NCI-H1417 (cell line): ENCODE measurements around the gene RHBDD1.

Experiments
- DNase-seq, 3 experiments: peaks; one replicate each; lab custom pipeline; 2025; lab: John Stamatoyannopoulos, UW

Gene RHBDD1

DNA sequence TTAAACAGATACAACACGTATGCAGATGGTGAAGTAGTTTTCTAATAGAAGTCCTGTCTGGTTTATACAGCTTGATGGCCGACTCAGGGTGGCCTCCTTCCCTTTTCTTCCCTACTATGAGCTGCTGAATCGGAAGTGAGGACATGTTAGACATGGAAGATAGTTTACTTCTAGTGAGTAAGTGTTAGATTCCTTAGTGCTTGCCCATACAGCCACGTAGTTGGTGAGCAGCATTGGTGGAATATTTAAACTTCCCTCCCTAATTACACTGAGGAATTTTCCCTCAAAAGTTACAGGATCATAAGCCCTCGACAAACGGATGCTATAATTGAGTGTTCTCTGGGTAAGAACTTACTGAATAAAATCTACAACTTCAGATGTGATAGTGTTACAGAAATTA, 52.1 kb downstream of the RHBDD1 start:
- DNase-seq, result no peak

DNA sequence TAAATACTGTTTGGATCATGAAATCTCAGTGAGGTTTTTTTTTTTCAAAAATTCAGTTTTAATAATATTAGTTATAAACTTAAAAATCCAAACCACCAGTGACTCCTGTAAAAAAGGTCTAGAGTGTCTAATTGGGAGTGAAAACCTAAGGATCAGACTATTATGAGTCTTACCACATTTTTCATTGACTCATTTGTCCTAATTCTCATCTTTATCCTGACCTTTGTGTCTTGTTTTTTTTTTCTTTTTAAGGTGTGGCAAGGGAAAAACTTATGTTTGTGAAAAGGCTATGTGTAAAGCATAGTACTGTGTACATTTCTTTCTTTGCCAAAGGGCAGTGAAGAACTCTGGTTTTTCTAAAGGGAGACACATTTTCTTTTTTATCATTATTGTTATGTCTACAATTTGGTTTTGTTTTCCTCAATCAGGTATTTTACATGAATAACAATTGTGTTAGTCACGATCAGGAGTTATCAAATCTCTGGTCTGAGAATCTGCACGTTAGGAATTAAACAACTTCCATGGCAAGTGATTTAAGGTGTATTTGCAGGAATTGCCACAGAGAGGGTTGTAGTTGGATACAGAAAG, 52.6 kb downstream of the RHBDD1 start:
- DNase-seq, result no peak

DNA sequence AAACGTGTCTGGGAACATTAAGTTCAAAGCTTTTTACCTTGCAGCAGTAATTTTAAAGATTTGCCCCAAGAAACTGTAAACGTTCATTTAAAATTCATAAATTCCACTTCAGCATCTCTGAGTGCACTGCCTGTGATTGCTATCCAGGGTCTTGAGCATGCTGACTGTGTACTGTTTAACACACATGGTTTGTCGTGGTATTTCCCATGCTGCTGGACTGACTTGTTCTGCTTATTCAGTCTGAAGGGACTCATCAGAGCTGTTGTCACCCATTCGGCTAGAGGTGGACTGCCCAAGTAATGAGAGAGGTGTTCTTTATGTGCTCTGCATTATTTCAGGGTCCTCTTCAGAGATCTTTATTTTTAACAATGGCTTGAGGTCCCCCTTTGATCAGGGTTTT, 53.1 kb downstream of the RHBDD1 start:
- DNase-seq, result no peak

DNA sequence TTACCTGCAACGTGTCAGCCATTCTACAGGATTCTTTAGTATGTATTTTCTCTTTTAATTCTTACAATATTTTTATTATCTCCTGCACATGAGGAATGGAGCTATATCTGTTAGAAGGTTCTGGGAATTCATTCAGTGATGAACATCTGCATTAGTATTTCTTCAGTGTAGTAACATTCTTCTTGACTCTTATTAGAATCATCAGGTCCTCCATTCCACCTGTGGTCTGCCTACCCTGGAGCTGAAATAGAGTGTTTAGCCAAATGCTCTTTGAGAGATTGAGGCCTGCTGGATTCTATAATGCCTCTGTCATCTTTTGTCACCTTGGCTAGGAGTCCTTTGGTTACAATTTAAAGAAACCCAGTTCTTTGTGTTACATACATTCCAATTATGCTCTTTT, 54.4 kb downstream of the RHBDD1 start:
- no peak for DNase-seq

DNA sequence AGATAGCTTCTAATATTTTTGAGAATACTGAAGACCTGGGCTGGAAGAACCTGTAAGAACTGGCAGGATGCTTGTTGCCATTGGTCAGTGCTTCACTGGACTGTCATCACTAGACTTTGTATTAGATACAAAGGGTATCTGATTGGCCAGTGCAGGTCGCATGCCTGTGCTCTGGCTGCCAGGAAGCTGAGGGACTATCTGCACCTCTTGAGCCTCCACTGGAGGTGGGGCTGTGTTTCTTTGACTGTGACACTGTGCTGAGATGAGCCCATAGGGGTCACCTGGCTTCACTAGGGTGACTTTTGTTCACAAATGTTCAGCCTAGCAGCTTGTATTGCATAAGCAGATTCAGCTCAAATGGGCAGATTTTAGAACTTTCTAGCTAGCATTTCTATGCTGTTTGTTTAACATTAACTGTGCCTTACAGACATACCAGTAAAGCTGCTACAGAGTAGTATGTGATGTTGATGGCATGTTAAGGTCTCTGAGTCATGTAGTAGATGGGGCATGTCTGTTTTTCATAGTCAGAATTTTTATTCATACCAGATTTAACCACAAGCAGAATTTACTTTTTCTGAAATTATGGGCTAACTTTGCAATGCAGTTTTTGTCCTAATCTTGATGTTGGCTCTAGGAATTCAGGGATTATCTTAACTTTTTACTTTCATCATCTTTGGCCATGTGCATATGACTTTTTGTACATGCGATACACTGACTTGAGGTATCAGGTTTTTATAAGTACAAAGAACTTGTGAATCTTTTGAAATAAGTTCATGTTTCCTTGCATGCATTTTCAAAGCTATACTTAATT, 56.1 kb downstream of the RHBDD1 start:
- no peak for DNase-seq

DNA sequence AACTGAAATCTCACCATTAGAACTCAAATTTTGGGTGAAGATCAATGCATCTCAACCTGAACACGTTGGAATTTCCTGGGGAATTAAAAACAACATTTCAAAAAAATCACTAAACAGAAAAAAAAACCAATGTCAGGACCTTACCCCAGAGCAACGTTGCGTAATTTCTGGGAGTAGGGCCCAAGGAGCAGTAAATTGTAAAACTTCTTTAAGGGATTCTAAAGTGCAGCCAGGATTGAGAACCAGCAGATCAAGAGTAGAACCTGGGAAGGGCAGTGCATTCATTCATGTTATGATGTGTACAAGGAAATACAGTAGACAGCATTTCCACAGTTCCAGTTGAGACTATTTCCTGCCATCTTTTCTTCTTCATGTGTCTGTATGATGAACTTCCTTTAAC, 56.9 kb downstream of the RHBDD1 start:
- DNase-seq, result no peak

DNA sequence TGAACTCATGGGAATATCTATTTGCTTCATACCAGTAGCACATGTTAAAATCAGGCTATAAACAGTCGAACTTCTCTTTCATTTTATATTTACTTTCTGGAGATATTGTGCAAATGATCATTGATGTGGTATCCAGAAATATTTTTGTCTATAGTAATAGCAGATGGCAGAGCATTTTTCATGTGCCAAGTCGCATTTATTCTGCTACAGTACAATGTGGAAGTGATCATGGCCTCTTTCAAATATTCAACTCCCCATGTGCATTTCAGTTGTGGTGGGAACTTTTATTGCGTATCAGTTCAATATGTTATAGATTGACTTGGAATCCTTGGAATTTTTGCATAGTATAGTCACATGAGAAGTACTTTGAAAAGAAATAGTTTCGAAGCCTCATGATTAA, 57.4 kb downstream of the RHBDD1 start:
- DNase-seq, result no peak

DNA sequence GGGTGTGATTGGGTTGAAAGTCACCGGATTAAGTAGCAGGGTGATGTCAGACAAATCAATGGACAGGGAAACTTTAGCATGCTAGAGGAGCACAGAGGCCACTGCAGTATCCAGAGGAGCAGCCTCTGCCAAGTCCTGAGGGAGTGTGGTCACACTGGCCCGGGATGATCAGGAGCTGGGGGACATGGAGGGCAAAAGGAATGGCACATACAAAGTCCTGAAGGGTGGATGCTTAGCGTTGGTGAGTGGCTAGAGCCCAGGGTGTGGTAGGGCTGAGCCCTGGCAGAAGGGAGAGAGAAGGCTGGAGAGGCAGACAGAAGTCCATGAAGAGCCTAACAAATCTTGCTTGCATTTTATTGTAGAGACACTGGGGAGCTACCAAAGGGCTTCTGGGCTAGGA, 58.9 kb downstream of the RHBDD1 start:
- DNase-seq, result no peak

DNA sequence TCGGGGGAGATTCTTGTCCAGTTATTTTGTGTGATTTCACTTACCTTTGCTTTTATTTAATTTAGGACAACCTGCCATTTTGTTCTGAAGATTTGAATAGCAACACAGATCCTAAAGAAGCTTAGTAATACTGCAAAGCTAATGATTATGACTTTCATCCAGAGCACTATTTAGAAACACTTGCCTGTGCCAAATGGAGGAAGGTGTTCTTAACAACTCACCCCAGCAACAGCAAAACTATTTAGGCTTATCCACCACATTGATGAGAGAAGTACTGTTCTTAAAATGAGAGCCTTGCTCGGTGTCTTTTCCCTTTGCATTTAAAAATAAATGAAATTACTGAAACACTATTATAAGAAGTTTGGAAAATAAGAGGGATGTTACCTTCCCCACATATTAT, 59.7 kb downstream of the RHBDD1 start:
- no peak for DNase-seq

DNA sequence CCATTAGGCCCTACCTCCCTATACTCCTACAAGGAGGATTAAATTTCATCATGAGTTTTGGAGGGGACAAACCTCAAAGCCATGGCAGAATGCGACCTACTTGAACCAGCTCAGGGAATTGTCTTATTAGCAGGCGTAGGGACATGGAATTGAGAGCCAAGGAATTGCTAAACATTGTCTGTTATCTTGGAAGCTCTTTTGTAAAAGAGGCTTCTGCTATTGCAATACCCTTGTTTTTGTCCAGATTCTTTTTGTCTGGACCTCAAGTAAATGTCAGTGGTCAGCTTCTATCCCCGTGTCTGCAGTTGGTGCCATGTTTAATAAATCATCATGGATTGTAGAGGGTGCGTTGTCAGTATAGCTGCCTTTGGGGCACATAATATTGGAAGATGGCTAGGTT, 62.3 kb downstream of the RHBDD1 start:
- no peak for DNase-seq

DNA sequence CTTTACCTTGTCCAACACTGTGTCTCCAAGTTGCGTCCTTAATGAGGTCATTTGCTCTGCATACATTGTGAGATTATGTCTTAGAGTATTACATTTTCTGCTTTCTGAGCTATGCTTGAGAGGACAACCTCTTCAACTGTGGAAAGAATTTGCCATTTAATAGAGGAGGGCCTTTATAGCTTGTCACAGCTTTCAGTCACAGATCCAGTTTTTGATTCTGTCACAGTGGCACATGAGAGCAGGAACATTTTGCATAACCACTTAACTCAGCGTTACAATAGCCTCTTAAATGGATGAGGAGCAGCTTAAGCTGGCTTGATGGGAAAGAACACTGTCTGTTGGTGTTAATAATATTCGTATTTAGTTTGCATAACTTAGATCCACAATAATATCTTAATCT, 63.0 kb downstream of the RHBDD1 start:
- peak in 2 of 3 experiments; percentile 50 to 58 for DNase-seq

DNA sequence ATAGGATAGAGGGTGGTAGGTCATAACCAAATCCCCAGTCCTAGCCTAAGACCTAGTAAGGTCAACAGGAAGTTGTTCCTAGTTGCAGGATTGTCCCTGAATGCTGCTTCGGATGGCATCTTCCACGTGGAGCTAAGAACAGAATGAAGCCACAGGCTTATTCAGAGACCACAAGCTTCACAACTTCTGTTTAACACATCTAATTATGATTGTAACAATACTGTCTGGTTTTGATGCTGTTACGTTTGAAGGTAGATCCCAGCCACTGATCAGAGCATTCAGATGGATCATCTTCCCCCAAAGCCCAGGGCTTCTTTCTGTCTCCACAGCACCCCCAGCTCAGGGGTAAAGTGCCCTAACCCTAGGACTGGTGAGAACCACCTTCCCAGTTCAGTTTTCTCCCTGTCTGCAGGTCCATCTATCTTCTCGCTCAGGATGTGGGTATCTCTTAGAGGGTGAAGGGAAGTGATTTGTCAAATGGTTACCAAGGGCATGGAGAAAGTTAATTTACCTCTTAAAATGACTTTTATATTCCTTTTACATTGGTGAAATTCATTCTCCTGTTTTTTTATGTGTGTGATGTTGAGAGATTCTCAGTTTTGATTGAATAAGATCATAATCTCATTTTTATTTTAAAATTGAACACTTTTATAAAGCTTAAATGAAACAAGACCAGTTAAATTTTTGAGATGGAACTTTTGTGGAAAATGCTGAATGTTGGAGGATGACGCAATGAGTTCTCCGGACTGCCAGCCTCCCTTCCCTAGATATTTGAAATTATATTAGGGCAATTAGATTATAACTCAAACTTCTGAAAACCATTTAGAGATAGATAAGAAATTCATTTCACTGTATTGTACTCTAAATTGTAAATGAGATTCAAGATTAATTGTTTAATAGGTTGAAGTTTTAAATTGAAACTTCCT, 66.5 kb downstream of the RHBDD1 start:
- no peak for DNase-seq

DNA sequence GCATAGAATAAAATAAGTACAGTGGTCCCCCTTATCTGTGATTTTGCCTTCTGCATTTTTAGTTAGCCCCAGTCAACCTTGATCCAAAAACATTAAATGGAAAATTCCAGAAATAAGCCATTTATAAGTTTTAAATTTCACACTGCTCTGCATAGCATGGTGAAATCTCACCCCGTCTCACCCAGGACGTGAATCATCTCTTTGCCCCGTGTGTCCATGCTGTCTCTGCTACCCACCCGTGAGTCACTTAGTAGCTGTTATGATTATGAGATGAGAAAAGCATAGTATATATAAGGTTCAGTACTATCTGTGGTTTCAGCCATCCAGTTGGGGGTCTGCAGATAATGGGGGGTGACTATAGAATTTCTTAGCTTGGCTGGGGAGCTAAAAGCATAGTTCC, 67.3 kb downstream of the RHBDD1 start:
- no peak for DNase-seq

DNA sequence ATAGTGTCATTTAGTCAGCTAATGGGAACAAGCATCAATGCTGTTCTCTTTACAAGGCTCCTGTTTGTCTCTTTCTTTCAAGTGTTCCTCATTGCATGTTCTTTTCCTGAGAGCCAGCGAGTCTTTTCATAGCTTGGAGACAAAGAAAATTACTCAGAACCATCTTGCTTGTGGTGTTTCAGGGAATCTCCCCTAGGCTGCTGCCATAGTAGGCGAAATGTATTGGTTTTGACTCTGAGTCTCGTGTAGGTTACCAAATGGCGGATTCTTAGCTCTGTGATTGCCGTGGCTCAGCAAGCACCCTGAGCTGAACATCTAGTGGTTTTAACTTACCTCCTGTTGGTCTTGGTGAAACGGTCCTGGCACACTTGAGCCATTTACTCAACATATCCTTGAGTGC, 68.7 kb downstream of the RHBDD1 start:
- no peak for DNase-seq

DNA sequence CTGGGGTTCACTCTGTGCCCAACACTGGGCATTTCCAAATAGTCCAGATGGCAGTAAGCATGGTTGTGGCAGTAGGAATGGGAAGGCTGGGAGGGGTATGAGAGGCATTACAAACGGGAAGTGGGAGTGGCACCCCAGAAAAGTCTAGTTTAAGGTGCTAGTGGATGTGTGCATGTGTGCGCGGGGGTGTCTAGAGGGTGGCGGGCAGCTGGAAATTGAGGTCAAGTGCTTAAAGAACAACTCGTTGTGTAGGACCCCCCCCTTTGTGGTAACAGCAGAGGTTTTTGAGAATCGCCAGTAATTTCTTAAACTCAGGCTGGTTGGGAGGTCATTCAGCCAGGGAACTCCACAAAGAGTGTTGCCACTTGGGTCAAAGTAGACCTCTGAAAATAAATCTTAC, 69.9 kb downstream of the RHBDD1 start:
- DNase-seq, result no peak

DNA sequence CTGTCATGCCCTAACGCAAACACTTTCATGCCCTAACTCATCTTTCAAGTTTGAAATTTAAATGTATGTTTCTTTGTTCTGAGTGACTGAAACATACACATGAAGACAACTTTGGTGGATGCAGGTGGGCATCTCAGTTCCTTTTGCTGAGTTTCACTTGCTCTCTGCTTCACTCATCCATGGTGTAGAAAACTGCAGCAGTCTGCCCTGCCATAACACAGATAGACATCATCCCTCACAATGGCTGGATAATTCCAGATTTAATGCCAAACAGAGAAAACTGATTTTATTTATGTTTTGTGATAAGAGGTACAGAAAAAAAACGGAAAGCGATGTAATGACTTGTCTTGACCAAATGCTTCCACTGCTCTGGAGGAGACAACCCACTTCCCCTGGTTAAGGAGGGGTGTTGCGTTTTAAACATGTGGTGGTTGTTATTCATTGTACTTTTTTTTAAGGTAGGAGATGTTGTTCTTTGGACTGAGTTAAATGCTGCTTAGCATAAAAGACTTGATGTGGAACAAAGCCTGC, 70.4 kb downstream of the RHBDD1 start:
- no peak for DNase-seq

DNA sequence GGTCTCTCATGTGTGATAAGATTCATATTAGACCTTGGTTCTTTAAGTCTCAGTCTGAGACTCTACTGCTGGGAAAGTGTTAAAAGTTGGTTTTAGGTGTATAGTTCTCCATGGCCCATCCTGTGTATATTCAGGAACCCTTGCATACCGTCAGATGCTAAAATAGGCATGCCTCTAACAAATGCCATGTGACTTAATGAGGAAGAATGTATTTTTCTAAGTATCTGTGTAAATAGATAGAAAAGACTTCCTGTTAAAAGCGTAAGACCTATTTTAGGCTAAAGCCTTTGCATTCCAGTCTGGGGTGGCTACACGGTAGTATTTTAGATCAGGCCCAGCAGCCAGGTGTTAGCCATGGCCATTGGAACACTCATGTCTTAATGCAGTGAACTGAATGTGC, 73.3 kb downstream of the RHBDD1 start:
- no peak for DNase-seq

DNA sequence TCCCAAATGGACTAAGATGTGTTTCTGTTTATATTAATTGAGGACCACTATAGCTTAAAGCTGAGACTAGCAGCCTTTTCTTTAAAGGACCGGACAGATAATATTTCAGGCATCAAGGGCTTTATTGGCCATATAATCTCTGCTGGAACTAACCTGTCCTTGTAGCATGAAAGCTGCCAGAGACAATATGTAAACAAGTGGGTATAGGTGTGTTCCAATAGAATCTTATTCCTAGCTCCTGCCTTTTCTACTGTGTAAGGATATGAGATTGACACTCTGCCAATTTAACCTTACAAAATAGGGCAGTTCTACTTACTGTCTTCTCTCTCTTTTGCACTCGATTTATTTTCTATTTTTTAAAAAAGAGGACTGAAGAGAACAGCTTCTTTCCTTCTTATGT, 74.0 kb downstream of the RHBDD1 start:
- DNase-seq, result no peak

DNA sequence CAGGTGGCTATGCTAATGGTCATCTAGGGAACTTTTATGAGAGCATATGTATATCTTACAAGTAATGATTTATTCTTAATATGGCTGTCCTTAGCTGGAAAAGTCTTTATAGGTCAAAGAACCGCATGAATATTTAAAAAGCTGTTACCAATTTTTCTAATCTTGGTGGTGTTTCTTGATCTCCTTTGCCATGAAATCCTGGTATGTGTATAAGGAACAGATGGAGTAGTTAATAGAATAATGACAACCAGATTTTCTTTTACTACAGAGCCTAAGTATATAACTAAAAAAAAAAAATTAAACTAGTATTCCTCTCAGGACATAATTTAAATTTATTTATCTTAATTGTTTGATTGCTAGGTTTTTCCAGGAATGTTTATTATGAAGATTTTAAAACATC, 74.5 kb downstream of the RHBDD1 start:
- no peak for DNase-seq

DNA sequence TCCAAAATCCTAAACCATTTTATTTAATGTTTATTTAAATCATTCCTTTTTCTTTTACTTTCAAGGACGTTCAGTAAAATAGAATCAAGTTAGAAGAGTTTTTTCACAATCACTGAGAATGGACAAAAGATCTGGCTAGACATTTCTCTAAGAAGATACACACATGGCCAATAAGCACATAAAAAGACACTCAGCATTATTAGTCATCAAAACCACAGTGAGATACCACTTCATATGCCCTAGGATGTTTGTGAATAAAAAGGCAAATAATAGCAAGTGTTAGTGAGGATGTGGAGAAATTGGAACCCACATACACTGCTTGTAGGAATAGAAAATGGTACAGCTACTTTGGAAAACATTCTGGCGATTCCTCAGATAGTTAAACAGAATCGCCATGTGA, 76.1 kb downstream of the RHBDD1 start:
- DNase-seq, result no peak

DNA sequence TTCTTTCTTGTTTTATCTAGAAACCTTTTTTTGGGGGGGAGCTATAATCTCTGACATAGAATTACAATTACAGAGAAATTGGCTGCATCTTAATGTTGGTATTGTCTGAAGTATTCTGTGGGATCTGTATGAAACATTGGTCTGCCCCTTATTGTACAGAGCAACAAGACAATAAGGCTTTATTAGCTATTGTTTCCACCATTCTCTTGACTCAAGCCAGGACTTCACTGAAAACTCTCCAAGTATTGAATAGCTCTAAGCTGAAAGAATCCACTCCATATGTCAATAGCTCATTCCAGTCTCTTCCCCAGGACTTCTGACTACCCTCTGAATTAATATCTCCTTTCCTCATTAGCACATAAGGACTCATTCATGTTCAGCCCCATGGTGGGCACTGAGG, 77.8 kb downstream of the RHBDD1 start:
- no peak for DNase-seq

DNA sequence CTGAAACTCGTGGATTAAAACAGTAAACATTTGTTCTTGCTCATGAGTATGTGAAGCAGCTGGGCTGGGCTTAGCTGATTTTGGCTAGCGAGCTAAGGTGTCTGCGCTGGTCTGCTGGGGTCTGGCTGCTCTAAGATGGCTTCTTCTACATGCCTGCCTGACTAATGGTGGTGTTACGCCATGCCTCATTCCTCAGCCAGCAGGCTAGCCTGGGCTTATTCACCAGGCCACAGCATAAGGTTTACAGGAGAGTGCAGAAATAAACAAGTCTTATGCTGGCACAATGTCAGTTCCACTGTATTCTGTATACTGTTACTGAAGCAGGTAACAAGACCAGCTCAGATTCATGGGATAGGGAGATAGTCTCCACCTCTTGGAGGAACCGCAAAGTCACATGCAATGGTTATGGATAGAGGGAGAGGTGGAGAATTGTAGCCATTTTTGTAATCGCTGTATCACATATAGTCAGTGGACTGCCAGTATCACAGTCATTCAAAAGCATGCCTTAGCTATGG, 80.0 kb downstream of the RHBDD1 start:
- DNase-seq, result no peak
